ENCODE data around the gene AP1S1.

Gene AP1S1

GRCh38 chr7:101166648-101166908 lies 12.3 kb downstream of the AP1S1 start:
- TF ChIP-seq CTCF (IDR thresholded peaks at IDR 0.05; ENCODE audit: extremely low read depth, missing control alignments): no peak

GRCh38 chr7:101166909-101167644 lies 12.8 kb downstream of the AP1S1 start:
- no peak for TF ChIP-seq CTCF (IDR thresholded peaks at IDR 0.05; ENCODE audit: extremely low read depth, missing control alignments)
- DNase-seq (ENCODE audit: low spot score): no peak

More at GRCh38 chr7:101166648-101166908, 12.3 kb downstream of the AP1S1 start:
- DNase-seq (ENCODE audit: low spot score): no peak

- TF ChIP-seq CTCF (IDR thresholded peaks at IDR 0.05; ENCODE audit: extremely low read depth, missing control alignments): no peak
- no peak for DNase-seq (ENCODE audit: low spot score)
These were observed 13.6 kb downstream of the AP1S1 start for GRCh38 chr7:101167645-101168411.

- TF ChIP-seq CTCF (IDR thresholded peaks at IDR 0.05; ENCODE audit: extremely low read depth, missing control alignments): no peak
- DNase-seq (ENCODE audit: low spot score): no peak
These were observed 14.3 kb downstream of the AP1S1 start for GRCh38 chr7:101168412-101169049.

- TF ChIP-seq CTCF (IDR thresholded peaks at IDR 0.05; ENCODE audit: extremely low read depth, missing control alignments): no peak
- no peak for DNase-seq (ENCODE audit: low spot score)
These were observed 15.0 kb downstream of the AP1S1 start for GRCh38 chr7:101169110-101169837.

GRCh38 chr7:101169838-101170551 lies 15.7 kb downstream of the AP1S1 start:
- peak; percentile 85 for DNase-seq (ENCODE audit: low spot score)
- TF ChIP-seq CTCF (IDR thresholded peaks at IDR 0.05; ENCODE audit: extremely low read depth, missing control alignments): peak; percentile 97
